Activated naive CD8-positive, alpha-beta T cell treated with anti-CD3 and anti-CD28 coated beads, Interleukin-2, amount 10 ng/mL, durations not matched to agents 7 days and 5 days (primary cell): ENCODE measurements around the gene TJP3. TPM values are rescaled to one million over a fixed set of nuclear protein-coding genes. Genes with fewer than 3 reads are reported as not detected.

Source experiments
- ATAC-seq: fragments of 150-1000 bp; cut with Tn5 transposase; one replicate; pipeline ENCODE4 v1.10.0; 2021; ENCODE audit warnings: low read depth, moderate library complexity
- POLR2A ChIA-PET: fragments of 350-600 bp; sonication (Branson Sonifier 250); formaldehyde crosslinking; loops from one replicate; lab custom pipeline; 2021; ENCODE audit warnings: antibody characterized with exemption; lab: Charles Lee
- DNase-seq: peaks from one replicate; pipeline ENCODE4 v3.0.0; 2021
- H3K27ac Mint-ChIP-seq: one replicate; pipeline ENCODE4 v1.8.0; 2022; ENCODE audit warnings: mild to moderate bottlenecking, mixed read lengths
- H3K27me3 Mint-ChIP-seq: one replicate; pipeline ENCODE4 v1.8.0; 2022; ENCODE audit warnings: mild to moderate bottlenecking, moderate library complexity, mixed read lengths
- H3K36me3 Mint-ChIP-seq: one replicate; pipeline ENCODE4 v1.8.0; 2021; ENCODE audit warnings: mild to moderate bottlenecking, mixed read lengths
- H3K4me1 Mint-ChIP-seq: one replicate; pipeline ENCODE4 v1.8.0; 2021; ENCODE audit warnings: mixed read lengths
- H3K4me3 Mint-ChIP-seq: one replicate; pipeline ENCODE4 v1.8.0; 2022; ENCODE audit warnings: mild to moderate bottlenecking, moderate library complexity, mixed read lengths
- H3K9me3 Mint-ChIP-seq: one replicate; pipeline ENCODE4 v1.8.0; 2021; ENCODE audit warnings: mixed read lengths
- total RNA-seq, 2 experiments: library from RNA; stranded (reverse); gene quantifications; one replicate each; pipeline ENCODE4 v1.2.3, GENCODE V29; 2021

Gene TJP3
- total RNA-seq, 2 experiments from 2014 or later, result 5.2 to 7.6 TPM

DNA sequence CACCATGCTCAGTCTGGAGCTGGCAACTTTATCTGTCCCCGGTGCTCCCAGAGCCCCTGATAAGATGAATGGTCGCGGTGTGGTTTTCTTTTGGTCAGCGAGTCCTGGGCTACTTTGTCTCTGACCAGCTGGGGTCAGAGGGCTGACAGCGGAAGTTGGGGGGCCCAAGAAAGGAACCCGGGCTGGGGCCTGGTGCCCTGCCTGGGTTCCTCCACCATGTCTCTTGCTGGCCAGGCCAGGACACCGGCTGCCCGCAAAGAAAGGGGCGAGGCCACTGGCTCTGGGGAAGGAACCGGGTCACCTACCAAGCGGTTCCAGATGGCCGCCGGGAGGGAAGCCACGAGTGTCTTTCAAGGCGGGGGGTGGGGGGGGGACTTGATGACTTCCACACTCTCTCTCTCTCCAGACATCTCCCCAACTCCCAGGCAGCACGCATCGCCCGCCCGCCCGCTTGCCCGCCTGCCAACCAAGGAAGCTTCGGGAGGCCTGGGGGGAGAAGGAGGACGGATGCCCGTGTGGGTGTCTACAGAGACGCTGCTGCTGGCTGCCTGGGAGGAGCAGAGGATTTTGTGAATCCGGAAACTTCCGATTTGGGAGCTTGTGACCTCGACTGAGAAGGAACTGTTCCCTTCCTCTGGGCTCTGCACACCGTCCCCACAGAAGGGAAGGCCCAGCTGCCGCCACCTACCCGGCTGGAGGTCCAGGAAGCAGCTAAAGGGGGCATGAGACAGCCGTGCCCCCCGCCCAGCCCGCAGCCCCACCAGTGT, 9.0 kb upstream of the TJP3 start:
- H3K4me1 Mint-ChIP-seq, result peaks cover 13% of the 10 kb centered on the region
- no peaks in the 10 kb centered on the region for H3K9me3 Mint-ChIP-seq
- H3K27ac Mint-ChIP-seq, result peak overlapping the region; percentile 78
- peak overlapping the region; percentile 90 for H3K4me3 Mint-ChIP-seq
- DNase-seq (peak; percentile 58), ATAC-seq (no peak)
- POLR2A ChIA-PET, result interaction anchor here (0.9 kb wide), 1 partner anchor 9 kb away, joined by 4 read pairs; no protein-coding TSS in a partner anchor
- peaks cover 2% of the 10 kb centered on the region for H3K27me3 Mint-ChIP-seq
- no peaks in the 10 kb centered on the region for H3K36me3 Mint-ChIP-seq

DNA sequence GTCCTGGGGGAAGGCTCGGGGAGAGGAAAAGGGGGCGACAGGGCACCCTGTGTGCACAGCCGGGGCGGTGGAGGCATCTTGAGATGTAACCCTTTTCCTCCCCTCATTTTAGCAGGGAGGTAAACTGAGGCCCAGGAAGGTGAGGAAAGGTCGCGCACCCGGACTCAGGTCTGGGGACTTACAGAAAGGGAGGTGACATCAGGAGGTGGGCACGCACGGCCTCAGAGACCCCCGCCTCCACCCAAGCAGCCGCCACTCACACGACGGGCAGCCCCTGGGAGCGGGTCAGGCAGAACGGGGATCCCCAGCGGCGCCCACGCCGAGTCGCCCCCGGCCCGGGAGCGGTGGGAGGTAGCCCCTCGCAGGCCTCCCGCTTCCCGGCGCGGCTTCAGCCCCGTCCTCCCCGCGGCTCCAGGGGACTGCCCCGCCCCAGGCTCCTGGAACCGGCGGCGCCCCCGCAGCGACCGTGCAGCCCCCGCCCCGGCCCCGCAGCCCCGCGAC, 8.4 kb upstream of the TJP3 start:
- DNase-seq (no peak), ATAC-seq (no peak)
- peak overlapping the region; percentile 90 for H3K4me3 Mint-ChIP-seq
- H3K9me3 Mint-ChIP-seq, result no peaks in the 10 kb centered on the region
- POLR2A ChIA-PET, result interaction anchor here (0.6 to 0.9 kb wide), 2 partner anchors 9 to 19 kb away, joined by 3 to 4 read pairs; no protein-coding TSS in a partner anchor
- H3K4me1 Mint-ChIP-seq, result peaks cover 13% of the 10 kb centered on the region
- peak overlapping the region; percentile 78 for H3K27ac Mint-ChIP-seq
- no peaks in the 10 kb centered on the region for H3K36me3 Mint-ChIP-seq
- peaks cover 3% of the 10 kb centered on the region for H3K27me3 Mint-ChIP-seq

DNA sequence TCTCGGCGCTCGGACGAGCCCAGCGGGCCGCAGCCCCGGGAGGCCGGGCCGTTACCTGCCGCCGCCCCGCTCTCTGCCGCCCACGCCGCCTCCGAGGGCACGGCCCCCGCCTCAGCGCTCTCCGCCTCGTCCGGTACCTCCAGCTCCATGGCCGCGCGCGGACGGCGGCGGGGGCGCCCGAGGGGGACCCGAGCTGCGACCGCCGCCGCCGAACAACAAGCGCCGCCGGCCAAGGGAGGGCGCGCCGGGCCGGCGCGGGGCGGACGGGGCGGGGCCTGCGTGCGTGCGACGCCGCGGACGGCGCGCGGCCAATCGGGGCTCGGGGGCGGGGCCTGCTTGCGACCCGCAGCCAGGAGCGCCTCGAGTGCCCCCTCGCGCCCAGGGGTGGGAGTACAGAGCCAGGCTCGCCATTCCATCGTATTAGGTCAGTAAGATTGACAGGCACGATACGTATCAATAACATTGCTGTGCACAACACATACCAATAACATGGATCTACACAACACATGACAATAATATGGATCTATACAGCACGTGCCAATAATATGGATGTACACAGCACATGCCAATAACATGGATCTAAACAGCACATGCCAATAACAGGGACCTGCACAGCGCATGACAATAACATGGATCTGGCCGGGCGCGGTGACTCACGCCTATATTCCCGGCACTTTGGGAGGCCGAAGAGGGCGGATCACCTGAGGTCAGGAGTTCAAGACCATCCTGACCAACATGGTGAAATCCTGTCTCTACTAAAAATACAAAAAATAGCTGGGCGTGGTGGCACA, 7.7 kb upstream of the TJP3 start, which contains the start of gene PIP5K1C:
PIP5K1C (minus strand) TSS at position 227 of the 791 bp plus-strand sequence; CDS start at position 149, 78 bp downstream.
- H3K4me3 Mint-ChIP-seq, result peak within 1 kb of the TSS; percentile 90

DNA sequence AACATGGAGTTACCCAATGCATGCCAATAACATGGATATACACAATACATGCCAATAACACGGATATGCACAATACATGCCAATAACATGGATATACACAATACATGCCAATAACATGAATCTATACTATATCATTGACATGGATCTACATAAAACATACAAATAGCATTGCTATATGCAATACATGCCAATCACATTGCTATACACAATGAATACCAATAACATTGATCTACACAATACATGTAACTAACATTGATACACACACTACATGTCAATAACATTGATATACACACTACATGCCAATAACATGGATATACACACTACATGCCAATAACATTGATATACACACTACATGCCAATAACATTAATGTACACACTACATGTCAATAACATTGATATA, 7.0 kb upstream of the TJP3 start:
- Mint-ChIP-seq H3K4me1 (peaks cover 13% of the 10 kb centered on the region), H3K27ac (no peak overlapping the region), H3K9me3 (no peaks in the 10 kb centered on the region), H3K27me3 (peaks cover 5% of the 10 kb centered on the region), H3K36me3 (no peaks in the 10 kb centered on the region), H3K4me3 (no peak overlapping the region)
- DNase-seq (no peak), ATAC-seq (no peak)
- POLR2A ChIA-PET, result no interaction called here

More for the DNA sequence above, 7.7 kb upstream of the TJP3 start, which contains the start of gene PIP5K1C:
- peaks cover 13% of the 10 kb centered on the region for H3K4me1 Mint-ChIP-seq
- H3K36me3 Mint-ChIP-seq, result no peaks in the 10 kb centered on the region
- peak within 1 kb of the TSS; percentile 78 for H3K27ac Mint-ChIP-seq
- peak; percentile 98 for DNase-seq
- H3K27me3 Mint-ChIP-seq, result peaks cover 3% of the 10 kb centered on the region
- H3K9me3 Mint-ChIP-seq, result no peaks in the 10 kb centered on the region
- ATAC-seq, result peak; percentile 90
- POLR2A ChIA-PET, result interaction anchor here (0.6 kb wide), 1 partner anchor 18 kb away, joined by 3 read pairs; no protein-coding TSS in a partner anchor

DNA sequence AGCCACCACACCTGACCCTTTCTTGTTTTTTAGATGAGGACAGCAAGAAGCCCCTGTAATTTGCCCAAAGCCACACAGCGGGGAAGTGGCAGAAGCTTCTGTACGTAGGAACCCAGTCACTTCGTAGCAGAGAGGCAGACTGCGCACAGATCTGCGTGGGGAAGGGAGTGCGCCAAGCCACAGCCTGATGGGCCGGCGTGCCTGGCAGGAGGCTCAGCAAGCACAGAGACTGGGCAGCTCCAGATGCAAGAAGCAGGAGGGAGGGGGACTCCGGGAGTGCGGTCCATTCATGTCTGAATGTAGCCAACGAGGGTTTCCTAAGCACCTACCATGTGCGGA, 347 bp upstream of the TJP3 start:
- Mint-ChIP-seq H3K9me3 (no peaks in the 10 kb centered on the region), H3K4me1 (peaks cover 3% of the 10 kb centered on the region), H3K27me3 (peaks cover 14% of the 10 kb centered on the region), H3K36me3 (no peaks in the 10 kb centered on the region), H3K4me3 (no peak overlapping the region), H3K27ac (no peak overlapping the region)
- no peak for DNase-seq
- no peak for ATAC-seq
- POLR2A ChIA-PET, result no interaction called here

DNA sequence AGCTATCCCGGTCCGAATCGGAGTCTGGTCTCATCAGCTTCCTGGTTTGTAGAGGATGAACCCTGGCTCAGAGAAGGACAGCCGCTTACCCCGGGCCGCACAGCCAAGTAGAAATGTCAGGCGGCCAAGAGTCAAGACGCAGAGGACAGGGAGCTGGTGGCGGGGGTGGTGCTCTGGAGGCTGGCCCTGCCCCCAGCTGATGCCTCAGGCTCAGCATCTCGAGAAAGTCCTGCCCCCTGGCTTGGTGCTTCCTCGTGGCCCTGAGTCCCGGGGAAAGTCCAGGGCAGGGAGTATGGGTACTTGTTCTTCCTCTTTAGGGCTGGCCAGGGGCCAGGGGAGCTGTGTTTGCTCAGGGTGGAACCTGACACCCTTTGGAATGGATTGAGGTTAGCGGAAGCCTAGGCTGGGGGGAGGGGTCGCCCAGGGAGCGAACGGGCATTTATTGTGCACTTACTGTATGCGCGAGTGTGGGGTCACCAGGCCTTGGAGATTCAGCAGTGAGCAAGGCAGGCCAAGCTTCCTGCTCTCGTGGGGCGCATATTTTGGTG, 2.2 kb downstream of the TJP3 start:
- Mint-ChIP-seq H3K9me3 (no peaks in the 10 kb centered on the region), H3K36me3 (no peaks in the 10 kb centered on the region), H3K4me1 (peaks cover 6% of the 10 kb centered on the region), H3K27me3 (peaks cover 16% of the 10 kb centered on the region), H3K27ac (no peak overlapping the region), H3K4me3 (no peak overlapping the region)
- DNase-seq (no peak), ATAC-seq (no peak)
- POLR2A ChIA-PET, result no interaction called here

DNA sequence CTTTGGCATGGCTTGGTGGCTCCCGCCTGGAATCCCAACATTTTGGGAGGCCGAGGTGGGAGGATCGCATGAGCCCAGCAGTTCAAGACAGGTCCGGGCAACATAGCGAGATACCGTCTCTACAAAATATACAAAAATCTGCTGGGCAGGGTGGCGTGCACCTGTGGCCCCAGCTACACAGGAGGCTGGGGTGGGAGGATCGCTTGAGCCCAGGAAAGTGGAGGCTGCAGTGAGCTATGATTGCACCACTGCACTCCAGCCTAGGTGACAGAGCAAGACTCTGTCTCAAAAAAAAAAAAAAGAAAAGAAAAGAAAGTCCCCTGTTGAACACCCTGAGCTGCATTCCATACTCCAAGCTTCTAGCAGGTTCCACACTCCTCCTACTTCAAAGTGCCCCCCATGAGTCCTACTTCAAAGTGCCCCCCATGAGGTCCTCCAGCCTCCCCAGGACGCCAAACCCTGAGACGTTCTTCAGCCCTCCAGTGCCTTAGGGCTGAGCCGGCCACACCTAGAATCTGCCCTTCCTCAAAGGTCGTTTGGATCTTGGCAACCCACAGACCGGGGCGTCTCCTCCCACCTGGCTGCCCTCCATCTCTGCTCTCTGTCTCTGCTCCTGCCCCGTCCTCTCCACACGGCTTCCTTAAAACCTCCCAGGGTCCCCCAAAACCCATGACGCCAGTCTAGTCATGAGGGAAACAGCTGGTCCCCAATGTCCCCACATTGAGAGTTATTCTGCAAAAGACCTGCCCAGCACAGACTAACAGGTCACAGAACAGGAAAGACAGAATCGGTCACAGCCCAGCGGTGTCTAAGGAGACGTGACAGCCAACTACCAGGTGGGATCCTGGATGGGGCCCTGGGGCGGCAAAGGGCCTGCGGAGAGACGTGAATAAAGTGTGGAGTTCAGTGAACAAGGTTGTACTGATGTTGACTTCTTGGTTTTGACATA, 4.8 kb downstream of the TJP3 start:
- Mint-ChIP-seq H3K4me1 (peaks cover 6% of the 10 kb centered on the region), H3K27me3 (peaks cover 14% of the 10 kb centered on the region), H3K9me3 (no peaks in the 10 kb centered on the region), H3K36me3 (no peaks in the 10 kb centered on the region), H3K27ac (no peak overlapping the region), H3K4me3 (no peak overlapping the region)
- ATAC-seq, result no peak
- DNase-seq, result no peak
- POLR2A ChIA-PET, result no interaction called here

DNA sequence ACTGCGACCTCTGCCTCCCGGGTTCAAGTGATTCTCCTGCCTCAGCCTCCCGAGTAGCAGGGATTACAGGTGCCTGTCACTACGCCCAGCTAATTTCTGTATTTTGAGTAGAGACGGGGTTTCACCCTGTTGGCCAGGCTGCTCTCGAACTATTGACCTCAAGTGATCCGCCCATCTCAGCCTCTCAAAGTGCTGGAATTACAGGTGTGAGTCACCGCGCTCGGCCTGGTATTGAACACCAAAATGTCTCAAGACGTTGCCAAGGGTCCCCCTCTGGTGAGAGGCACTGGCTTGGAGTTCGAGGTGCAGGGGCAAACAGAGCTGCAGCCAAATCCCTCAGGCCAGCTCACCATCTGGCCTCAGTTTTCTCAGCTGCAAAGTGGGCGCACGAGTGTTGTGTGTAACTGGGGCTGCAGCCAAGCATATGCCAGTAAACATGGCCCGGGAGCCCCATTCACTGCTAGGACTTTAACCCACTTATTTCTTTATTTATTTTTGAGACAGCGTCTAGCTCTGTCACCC, 8.0 kb downstream of the TJP3 start:
- no peaks in the 10 kb centered on the region for H3K9me3 Mint-ChIP-seq
- ATAC-seq, result no peak

DNA sequence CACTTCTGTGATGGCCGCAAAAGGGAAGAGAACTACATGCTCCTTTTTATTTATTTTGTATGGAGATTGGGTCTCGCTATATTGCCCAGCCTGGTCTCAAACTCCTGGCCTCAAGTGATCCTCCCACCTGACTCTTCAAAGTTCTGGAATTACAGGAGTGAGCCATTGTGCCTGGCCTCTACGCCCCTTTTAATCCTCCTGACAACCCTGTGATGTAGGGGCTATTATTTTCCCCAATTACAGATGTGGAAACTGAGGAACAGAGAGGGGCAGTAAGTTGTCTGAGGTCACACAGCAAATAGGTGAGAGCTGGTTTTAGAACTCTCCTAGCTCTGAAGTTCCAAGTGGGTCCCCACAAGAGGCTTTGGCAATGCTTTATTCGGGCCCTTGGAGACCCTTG, 11.7 kb downstream of the TJP3 start:
- no peaks in the 10 kb centered on the region for H3K36me3 Mint-ChIP-seq
- peaks cover 1% of the 10 kb centered on the region for H3K4me1 Mint-ChIP-seq
- H3K27ac Mint-ChIP-seq, result no peak overlapping the region
- ATAC-seq (no peak), DNase-seq (no peak)
- H3K4me3 Mint-ChIP-seq, result no peak overlapping the region
- H3K27me3 Mint-ChIP-seq, result peaks cover 38% of the 10 kb centered on the region
- H3K9me3 Mint-ChIP-seq, result no peaks in the 10 kb centered on the region
- POLR2A ChIA-PET, result interaction anchor here (1.4 kb wide), 1 partner anchor 102 kb away, joined by 3 read pairs; no protein-coding TSS in a partner anchor

More for the DNA sequence above, 8.0 kb downstream of the TJP3 start:
- Mint-ChIP-seq H3K27me3 (peaks cover 27% of the 10 kb centered on the region), H3K4me1 (peaks cover 3% of the 10 kb centered on the region), H3K36me3 (no peaks in the 10 kb centered on the region), H3K4me3 (no peak overlapping the region), H3K27ac (no peak overlapping the region)
- DNase-seq, result no peak
- POLR2A ChIA-PET, result no interaction called here

DNA sequence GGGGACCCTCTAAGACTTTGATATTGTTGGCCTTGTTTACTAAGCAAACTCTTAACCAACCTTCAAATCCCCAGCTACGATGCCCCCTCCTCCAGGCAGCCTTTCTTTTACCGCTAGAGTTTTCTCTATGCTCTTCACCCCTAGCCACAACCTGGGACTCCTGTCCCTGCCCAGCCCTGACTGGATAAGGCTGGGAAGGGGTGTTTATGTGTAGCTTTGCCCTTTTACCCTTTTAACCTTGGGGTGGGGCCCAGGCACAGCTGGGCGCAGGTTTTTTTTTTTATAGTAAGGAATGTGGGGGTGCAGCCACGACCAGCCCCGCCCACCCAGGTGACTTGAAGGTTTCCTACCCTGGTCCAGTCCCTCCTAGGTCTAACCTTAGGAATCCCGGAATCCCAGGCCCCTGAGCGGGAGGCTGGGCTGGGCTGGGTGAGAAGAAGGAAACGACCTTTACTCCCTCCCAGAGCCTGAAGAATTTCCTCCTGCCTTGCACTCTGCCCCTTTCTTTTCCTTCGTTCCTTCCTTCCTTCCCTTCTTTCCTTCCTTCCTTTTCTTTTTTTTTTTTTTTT, 12.2 kb downstream of the TJP3 start:
- POLR2A ChIA-PET, result interaction anchor here (1.4 kb wide), 1 partner anchor 101 kb away, joined by 3 read pairs; no protein-coding TSS in a partner anchor
- ATAC-seq, result no peak
- no peaks in the 10 kb centered on the region for H3K36me3 Mint-ChIP-seq
- peaks cover 42% of the 10 kb centered on the region for H3K27me3 Mint-ChIP-seq
- DNase-seq, result no peak
- no peak overlapping the region for H3K27ac Mint-ChIP-seq
- no peak overlapping the region for H3K4me3 Mint-ChIP-seq
- no peaks in the 10 kb centered on the region for H3K9me3 Mint-ChIP-seq
- peaks cover 5% of the 10 kb centered on the region for H3K4me1 Mint-ChIP-seq

DNA sequence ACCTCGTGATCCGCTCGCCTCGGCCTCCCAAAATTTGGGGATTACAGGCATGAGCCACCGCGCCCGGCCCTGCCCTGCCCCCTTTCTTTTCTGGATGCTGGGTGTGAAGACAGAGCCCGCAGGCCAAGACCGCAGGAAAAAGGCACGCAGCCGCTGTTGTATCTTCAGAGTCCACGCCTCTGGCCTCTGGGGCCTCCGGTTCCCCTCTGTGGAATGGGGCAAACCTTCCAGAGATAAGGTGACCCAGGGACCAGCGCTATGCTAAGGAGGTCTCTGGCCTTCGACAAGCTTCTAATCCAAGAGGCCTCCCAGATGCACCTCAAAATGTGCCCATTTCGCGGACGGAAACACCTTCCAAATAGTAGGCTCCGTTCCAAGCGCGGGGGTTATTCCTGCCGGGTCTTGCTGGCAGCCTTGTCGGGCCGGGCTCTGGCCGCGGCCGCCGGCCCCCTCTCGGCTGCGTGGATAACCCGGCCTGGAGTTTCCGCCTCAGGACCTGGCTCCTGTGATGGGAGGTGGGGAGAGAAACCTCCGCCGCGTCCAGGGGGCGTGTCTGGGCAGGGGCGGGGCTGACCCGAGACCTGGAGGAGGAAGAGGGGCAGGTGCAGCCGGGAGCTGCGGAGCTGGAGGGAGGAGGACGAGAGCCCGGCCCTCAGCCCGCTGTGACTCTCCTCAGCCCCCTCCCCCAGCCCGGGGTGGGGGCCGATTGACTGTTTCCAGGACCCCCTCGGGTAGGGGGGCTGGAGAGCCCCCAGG, 13.1 kb downstream of the TJP3 start:
- POLR2A ChIA-PET, result interaction anchor here (0.6 kb wide), 1 partner anchor 136 kb away, joined by 3 read pairs; the partner anchor contains the start of gene GIPC3
- Mint-ChIP-seq H3K4me3 (peak overlapping the region; percentile 55), H3K36me3 (no peaks in the 10 kb centered on the region), H3K27ac (no peak overlapping the region), H3K4me1 (peaks cover 5% of the 10 kb centered on the region), H3K27me3 (peaks cover 44% of the 10 kb centered on the region), H3K9me3 (no peaks in the 10 kb centered on the region)
- peak; percentile 84 for ATAC-seq
- DNase-seq, result peak; percentile 87
